Occipital lobe (tissue), 2 donors: ENCODE measurements around the gene IRS2. TPM values are rescaled to one million over a fixed set of nuclear protein-coding genes. Genes with fewer than 3 reads are reported as not detected.
A peak's percentile ranks its signal among the peaks of the same experiment; 100 is the strongest.

ENCODE experiments used
- DNase-seq: peaks from one replicate; lab custom pipeline; 2025; lab: John Stamatoyannopoulos, UW
- total RNA-seq: library from RNA; depleted of rRNA; stranded (reverse); fragments of >200 nt; gene quantifications from one replicate; pipeline ENCODE4 v1.2.3, GENCODE V29; 2014

Gene IRS2
- total RNA-seq, 1 donor from 2014 or later, result 12.8 TPM

- DNase-seq, result no peak
Measured at GRCh38 chr13:109780845-109781383, 5.5 kb downstream of the IRS2 start.

GRCh38 chr13:109779876-109780510 is 6.4 kb downstream of the IRS2 start:
- DNase-seq, result no peak

- DNase-seq, result no peak
Measured at GRCh38 chr13:109779074-109779473, 7.3 kb downstream of the IRS2 start.

- no peak for DNase-seq
Measured at GRCh38 chr13:109778102-109778542, 8.3 kb downstream of the IRS2 start.

GRCh38 chr13:109776575-109776974 is 9.8 kb downstream of the IRS2 start:
- no peak for DNase-seq

- DNase-seq, result no peak
Measured at GRCh38 chr13:109773786-109774185, 12.6 kb downstream of the IRS2 start.

- no peak for DNase-seq
Measured at GRCh38 chr13:109773276-109773675, 13.1 kb downstream of the IRS2 start.

GRCh38 chr13:109771926-109772325 is 14.5 kb downstream of the IRS2 start:
- no peak for DNase-seq

- no peak for DNase-seq
Measured at GRCh38 chr13:109770436-109770835, 15.9 kb downstream of the IRS2 start.

GRCh38 chr13:109769921-109770320 is 16.5 kb downstream of the IRS2 start:
- no peak for DNase-seq

- no peak for DNase-seq
Measured at GRCh38 chr13:109769275-109769674, 17.1 kb downstream of the IRS2 start.

GRCh38 chr13:109768616-109769015 is 17.8 kb downstream of the IRS2 start:
- no peak for DNase-seq

- DNase-seq, result no peak
Measured at GRCh38 chr13:109768176-109768575, 18.2 kb downstream of the IRS2 start.

- DNase-seq, result no peak
Measured at GRCh38 chr13:109767023-109767422, 19.4 kb downstream of the IRS2 start.

- peak; percentile 25 for DNase-seq
Measured at GRCh38 chr13:109764470-109765291, 21.7 kb downstream of the IRS2 start.

GRCh38 chr13:109764045-109764444 is 22.3 kb downstream of the IRS2 start:
- DNase-seq, result no peak

GRCh38 chr13:109762791-109763190 is 23.6 kb downstream of the IRS2 start:
- no peak for DNase-seq

GRCh38 chr13:109761695-109762094 is 24.7 kb downstream of the IRS2 start:
- no peak for DNase-seq

GRCh38 chr13:109760951-109761350 is 25.4 kb downstream of the IRS2 start:
- DNase-seq, result no peak

GRCh38 chr13:109760402-109760801 is 26.0 kb downstream of the IRS2 start:
- DNase-seq, result no peak

GRCh38 chr13:109759609-109760008 is 26.8 kb downstream of the IRS2 start:
- DNase-seq, result no peak

GRCh38 chr13:109758937-109759480 is 27.4 kb downstream of the IRS2 start:
- DNase-seq, result no peak
